ENCODE results near the gene FHL1.

GRCh38 chrX:136186023-136186413 lies 38.7 kb downstream of the FHL1 start:
- TF ChIP-seq EP300 (IDR thresholded peaks at IDR 0.05; ENCODE audit: low read depth) (no peak), POLR2A (IDR thresholded peaks at IDR 0.05) (no peak), POLR2AphosphoS5 (IDR thresholded peaks at IDR 0.05) (no peak)
- TF ChIP-seq, protein P1, sequence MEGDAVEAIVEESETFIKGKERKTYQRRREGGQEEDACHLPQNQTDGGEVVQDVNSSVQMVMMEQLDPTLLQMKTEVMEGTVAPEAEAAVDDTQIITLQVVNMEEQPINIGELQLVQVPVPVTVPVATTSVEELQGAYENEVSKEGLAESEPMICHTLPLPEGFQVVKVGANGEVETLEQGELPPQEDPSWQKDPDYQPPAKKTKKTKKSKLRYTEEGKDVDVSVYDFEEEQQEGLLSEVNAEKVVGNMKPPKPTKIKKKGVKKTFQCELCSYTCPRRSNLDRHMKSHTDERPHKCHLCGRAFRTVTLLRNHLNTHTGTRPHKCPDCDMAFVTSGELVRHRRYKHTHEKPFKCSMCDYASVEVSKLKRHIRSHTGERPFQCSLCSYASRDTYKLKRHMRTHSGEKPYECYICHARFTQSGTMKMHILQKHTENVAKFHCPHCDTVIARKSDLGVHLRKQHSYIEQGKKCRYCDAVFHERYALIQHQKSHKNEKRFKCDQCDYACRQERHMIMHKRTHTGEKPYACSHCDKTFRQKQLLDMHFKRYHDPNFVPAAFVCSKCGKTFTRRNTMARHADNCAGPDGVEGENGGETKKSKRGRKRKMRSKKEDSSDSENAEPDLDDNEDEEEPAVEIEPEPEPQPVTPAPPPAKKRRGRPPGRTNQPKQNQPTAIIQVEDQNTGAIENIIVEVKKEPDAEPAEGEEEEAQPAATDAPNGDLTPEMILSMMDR (IDR thresholded peaks at IDR 0.05), result no peak

Data from transverse colon (tissue), 4 donors.